GM12801 (cell line): Measurements from ENCODE around the gene SF1.

Source experiments
- TF ChIP-seq, protein P1 (sequence below): IDR thresholded peaks from one replicate; pipeline ENCODE4 v1.5.1; 2011; ENCODE audit warnings: control low read depth; ENCODE audit not compliant: insufficient read length; ENCODE audit errors: extremely low read depth

The SF1 gene

DNA sequence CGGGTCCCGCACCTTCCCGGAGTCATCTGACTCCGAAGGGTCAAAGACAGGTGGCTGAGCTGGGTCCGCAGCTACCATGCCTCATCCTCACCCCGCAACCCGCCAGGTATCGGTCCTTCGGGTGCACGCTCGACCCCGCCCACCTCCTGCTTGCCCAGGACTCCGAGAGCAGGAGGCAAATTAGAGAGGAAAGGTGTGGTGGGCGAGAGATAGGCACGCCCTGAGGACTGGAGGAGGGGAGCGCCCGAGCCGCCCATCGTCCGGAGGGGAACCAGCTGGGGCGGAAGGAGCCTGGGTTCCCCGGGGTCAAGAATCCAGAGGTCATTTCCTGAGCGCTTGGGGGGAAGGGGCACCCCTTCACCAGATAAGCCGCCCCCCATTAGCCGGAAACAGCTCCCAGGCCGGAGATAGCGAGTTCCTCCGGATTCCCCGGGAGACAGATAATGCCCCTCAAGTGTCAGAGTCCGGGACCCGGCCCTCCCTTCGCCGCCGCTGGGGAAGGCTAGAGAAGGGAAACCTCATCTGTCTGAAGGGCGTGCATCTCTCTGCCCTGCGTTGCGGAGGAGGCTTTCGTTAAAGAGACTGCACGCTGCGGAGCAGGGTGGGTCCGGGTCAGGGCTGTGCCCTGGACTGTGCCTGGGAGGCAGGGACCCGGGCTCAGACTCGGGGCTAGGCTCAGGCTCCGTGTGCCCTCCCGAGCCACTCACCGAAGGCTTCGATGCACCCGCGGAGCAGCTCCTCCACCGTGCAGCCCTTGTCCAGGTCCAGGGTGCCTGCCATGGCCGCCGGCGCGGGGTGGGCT is 36.1 kb downstream of the SF1 start:
- TF ChIP-seq, protein P1, sequence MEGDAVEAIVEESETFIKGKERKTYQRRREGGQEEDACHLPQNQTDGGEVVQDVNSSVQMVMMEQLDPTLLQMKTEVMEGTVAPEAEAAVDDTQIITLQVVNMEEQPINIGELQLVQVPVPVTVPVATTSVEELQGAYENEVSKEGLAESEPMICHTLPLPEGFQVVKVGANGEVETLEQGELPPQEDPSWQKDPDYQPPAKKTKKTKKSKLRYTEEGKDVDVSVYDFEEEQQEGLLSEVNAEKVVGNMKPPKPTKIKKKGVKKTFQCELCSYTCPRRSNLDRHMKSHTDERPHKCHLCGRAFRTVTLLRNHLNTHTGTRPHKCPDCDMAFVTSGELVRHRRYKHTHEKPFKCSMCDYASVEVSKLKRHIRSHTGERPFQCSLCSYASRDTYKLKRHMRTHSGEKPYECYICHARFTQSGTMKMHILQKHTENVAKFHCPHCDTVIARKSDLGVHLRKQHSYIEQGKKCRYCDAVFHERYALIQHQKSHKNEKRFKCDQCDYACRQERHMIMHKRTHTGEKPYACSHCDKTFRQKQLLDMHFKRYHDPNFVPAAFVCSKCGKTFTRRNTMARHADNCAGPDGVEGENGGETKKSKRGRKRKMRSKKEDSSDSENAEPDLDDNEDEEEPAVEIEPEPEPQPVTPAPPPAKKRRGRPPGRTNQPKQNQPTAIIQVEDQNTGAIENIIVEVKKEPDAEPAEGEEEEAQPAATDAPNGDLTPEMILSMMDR, result no peak

DNA sequence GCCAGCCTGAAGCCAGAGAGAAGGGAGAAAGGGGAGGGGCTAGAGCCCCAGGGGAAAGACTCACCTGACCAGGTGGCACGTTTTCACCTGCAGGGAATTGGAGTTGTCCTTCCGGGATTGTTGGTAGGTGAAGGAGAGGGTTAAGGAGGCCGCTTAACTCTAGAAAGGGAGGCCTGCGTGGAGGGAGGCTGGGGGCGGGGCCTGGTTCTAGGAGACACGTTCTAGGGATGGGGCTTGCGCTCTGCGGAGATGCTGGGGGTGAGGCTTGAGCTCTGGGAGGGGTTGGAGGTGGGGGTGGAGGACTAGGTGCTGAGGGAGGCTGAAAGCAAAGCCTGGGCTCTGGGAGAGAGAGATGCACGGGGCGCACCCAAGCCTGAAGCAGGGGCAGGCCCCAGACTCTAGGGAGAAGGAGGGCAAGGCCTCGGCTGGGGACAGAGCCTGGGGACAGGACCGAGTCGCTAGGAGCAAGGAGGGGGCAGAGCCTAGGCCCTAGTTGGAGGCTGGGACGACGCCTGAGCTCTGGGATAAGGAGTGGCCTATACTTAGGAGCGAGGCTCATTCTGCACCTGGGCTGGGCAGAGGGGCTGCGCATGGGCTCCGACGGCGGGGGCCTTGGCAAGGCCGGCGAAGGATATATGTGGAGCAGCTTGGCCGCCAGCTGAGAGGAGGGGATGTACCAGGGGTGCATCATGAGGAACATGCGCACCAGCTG is 36.8 kb downstream of the SF1 start:
- TF ChIP-seq, protein P1, result no peak

DNA sequence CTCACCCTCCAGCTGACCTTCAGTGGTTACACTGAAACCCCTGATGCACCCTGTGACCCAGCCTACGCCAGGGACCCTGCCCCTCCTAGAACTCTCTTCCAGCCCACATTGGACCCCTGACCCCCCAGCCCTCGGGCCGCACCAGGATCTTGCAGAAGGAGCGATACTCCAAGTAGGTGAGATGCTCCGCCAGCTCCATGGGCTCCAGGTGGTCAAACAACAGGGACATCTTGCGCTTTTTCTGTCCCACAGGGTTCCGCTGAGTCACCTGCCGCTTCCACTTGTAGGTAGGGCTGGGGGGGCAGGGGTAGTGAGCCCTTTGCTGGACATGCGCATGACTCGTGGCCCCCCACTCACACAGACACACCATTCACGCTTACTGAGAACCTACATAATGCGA is 38.5 kb downstream of the SF1 start:
- TF ChIP-seq, protein P1, result no peak

DNA sequence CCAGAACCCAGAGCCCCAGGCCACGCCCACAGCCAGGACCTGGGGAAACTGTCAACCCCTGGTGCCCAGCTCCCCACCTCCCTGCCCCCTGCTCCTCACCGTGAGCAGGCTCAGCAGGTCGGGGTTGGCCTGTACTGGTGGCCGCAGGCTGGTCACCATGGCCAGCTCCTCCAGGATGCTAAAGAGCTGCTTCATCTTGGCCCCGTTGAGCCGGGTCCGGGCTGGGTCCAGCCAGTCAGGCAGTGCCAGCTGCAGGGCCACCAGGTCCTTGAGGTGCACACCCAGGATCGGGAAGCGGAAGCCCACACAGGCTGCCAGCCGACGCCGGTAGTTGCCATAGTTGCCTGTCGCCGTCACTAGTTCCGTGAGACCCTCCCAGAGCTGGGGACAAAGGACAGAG is 41.7 kb downstream of the SF1 start:
- TF ChIP-seq, protein P1, result no peak

DNA sequence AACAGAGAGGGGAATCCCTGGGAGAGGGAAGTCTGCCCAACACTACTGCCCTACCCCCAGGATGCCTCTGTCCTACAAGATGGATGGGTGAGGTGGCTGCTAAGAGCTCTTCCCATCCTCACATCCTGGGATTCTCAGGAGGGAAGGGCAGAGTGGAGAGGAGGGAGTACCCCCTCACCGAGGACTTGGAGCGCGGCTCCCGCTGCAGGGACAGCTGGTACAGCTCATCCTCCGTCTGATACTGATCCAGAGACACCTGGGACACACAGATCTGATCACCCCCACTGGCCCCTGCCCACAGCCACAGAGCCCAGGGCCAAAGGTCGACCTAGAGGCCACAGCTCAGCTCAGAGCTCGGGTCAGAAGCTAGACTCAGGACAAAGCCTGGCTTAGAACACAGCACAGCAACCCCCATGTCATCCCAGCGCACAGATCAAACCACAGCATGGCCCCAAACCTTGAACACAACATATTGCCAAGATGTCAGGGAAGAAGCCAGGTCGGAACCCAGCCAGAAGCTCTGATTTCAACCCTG is 42.5 kb downstream of the SF1 start:
- TF ChIP-seq, protein P1, result no peak

DNA sequence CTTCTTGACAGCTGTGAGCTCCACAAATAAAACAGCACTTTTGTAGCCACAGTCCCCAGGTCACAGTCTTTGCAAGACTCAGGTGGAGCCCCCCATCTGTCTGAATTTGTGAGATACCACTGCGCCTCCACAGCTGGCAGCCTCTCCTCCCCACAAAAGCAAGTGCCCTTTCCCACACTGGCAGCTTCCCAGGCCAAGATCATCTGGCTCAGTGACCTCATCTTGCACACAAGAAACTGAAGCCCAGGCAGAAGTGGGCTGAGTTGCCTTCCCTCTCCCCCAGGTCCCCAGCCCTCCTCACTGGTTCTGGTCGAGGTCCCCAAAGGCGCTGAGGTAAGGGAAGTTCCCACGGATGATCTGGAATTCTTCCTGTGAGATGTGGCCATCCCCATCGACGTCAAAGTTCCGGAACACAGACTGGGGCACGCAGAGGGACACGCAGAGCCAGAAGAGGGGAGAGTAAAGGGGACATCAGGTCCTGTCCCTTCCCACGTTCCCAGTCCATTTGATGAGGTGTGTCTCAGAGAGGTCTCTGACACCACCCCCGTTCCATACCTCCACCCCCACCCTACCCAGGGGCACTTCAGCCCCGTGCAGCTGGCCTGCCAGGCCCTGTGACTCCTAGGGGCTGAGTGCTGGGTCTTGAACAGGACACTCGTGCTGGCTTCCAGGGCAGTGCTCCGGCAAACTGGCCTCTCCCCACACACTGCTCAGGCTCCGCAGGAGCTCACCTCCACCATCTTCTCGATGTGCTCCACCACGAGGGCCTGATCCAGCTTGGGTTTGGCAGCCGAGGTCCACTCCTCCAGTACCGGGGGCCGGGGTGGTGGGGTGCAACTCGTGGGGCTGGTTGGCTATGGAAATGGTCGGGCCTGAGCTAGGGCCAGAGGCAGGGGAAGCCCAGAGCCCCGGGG is 43.3 kb downstream of the SF1 start:
- TF ChIP-seq, protein P1, result no peak

DNA sequence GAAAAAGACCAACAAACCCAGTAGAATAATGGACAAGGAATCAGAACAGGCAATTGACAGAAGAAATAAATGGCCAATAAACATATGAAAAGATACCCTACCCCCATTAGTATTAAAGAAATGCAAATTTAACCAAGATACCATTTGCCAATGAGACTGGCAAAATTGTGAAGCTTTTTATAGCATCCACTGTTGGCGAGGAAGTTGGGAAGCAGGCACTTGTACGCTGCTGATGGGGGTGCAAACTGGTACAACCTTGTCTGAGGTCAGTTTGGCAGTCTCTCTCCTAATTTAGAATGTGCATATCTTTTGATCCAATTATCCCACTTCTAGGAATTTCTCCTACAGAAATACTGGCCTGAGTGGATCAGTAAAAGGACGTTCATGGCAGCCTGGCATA is 46.7 kb downstream of the SF1 start:
- TF ChIP-seq, protein P1, result no peak
